ENCODE measurements around the gene PRUNE2. TPM values are rescaled to one million over a fixed set of nuclear protein-coding genes. Genes with fewer than 3 reads are reported as not detected.

PRUNE2 gene
- total RNA-seq, 4 donors from 2014 or later = 15.6 to 37.8 (median 26.1) TPM

GRCh38 chr9:76619640-76620039 is 286.3 kb downstream of the PRUNE2 start:
- no peak for DNase-seq
- H3K36me3 ChIP-seq = no peaks in the 10 kb centered on the region
- H3K27me3 ChIP-seq = no peaks in the 10 kb centered on the region
- TF ChIP-seq CTCF (IDR thresholded peaks at IDR 0.05) (no peak), POLR2A (IDR thresholded peaks at IDR 0.05) (no peak)
- H3K4me1 ChIP-seq = peaks cover 0 to 34% (median 3%) of the 10 kb centered on the region in 4 donors
- H3K4me3 ChIP-seq = no peak overlapping the region
- H3K27ac ChIP-seq = no peak overlapping the region
- no peaks in the 10 kb centered on the region for H3K9me3 ChIP-seq

- no peak for DNase-seq
- Histone ChIP-seq H3K9me3 (no peaks in the 10 kb centered on the region), H3K4me1 (peaks cover 0 to 39% (median 3%) of the 10 kb centered on the region in 4 donors), H3K27me3 (no peaks in the 10 kb centered on the region), H3K27ac (peak overlapping the region in 3 of 4 donors; percentile 23 to 71 (median 70)), H3K36me3 (no peaks in the 10 kb centered on the region), H3K4me3 (no peak overlapping the region)
- TF ChIP-seq CTCF (IDR thresholded peaks at IDR 0.05) = no peak
- no peak for TF ChIP-seq POLR2A (IDR thresholded peaks at IDR 0.05)
These were observed 286.7 kb downstream of the PRUNE2 start for GRCh38 chr9:76619197-76619596.

GRCh38 chr9:76618762-76619161 is 287.2 kb downstream of the PRUNE2 start:
- Histone ChIP-seq H3K9me3 (no peaks in the 10 kb centered on the region), H3K27ac (peak overlapping the region in 3 of 4 donors; percentile 23 to 71 (median 70)), H3K36me3 (no peaks in the 10 kb centered on the region), H3K4me1 (peaks cover 0 to 40% (median 3%) of the 10 kb centered on the region in 4 donors), H3K27me3 (no peaks in the 10 kb centered on the region), H3K4me3 (no peak overlapping the region)
- DNase-seq = no peak
- TF ChIP-seq POLR2A (IDR thresholded peaks at IDR 0.05) = no peak

- DNase-seq = peak in 1 of 3 donors; percentile 56
- Histone ChIP-seq H3K4me1 (peaks cover 0 to 44% (median 3%) of the 10 kb centered on the region in 4 donors), H3K27me3 (no peaks in the 10 kb centered on the region), H3K27ac (peak overlapping the region in 3 of 4 donors; percentile 23 to 79 (median 71)), H3K9me3 (no peaks in the 10 kb centered on the region), H3K4me3 (no peak overlapping the region), H3K36me3 (peaks cover 0 to 4% (median 0%) of the 10 kb centered on the region in 3 donors)
- TF ChIP-seq POLR2A (IDR thresholded peaks at IDR 0.05) (no peak), CTCF (IDR thresholded peaks at IDR 0.05) (no peak)
These were observed 288.3 kb downstream of the PRUNE2 start for GRCh38 chr9:76617497-76618175.

GRCh38 chr9:76616780-76617179 is 289.1 kb downstream of the PRUNE2 start:
- Histone ChIP-seq H3K4me3 (no peak overlapping the region), H3K9me3 (no peaks in the 10 kb centered on the region), H3K27ac (peak overlapping the region in 1 of 4 donors; percentile 79), H3K4me1 (peaks cover 0 to 44% (median 3%) of the 10 kb centered on the region in 4 donors), H3K36me3 (peaks cover 0 to 4% (median 0%) of the 10 kb centered on the region in 3 donors), H3K27me3 (no peaks in the 10 kb centered on the region)
- DNase-seq = no peak
- no peak for TF ChIP-seq POLR2A (IDR thresholded peaks at IDR 0.05)
- TF ChIP-seq CTCF (IDR thresholded peaks at IDR 0.05) = no peak

GRCh38 chr9:76615177-76615603 is 290.7 kb downstream of the PRUNE2 start:
- no peaks in the 10 kb centered on the region for H3K9me3 ChIP-seq
- TF ChIP-seq POLR2A (IDR thresholded peaks at IDR 0.05) (no peak), CTCF (IDR thresholded peaks at IDR 0.05) (no peak)
- H3K4me1 ChIP-seq = peaks cover 0 to 38% (median 3%) of the 10 kb centered on the region in 4 donors
- H3K27me3 ChIP-seq = no peaks in the 10 kb centered on the region
- peak overlapping the region in 3 of 4 donors; percentile 27 to 77 (median 76) for H3K27ac ChIP-seq
- H3K36me3 ChIP-seq = peaks cover 0 to 4% (median 0%) of the 10 kb centered on the region in 3 donors
- peak overlapping the region in 2 of 4 donors; percentile 13 to 25 for H3K4me3 ChIP-seq
- DNase-seq = peak in 2 of 3 donors; percentile 51 to 54

Data from Peyer's patch (tissue), 4 donors.